ENCODE results near the gene ZWILCH.

GRCh38 chr15:66514586-66514985 lies 9.5 kb downstream of the ZWILCH start:
- TF ChIP-seq POLR2A (IDR thresholded peaks at IDR 0.05) (no peak), CTCF (IDR thresholded peaks at IDR 0.05) (no peak)

Measured in ovary (tissue), 3 donors.